GM12878 (cell line): ENCODE data around the gene AGBL5. TPM values are rescaled to one million over a fixed set of nuclear protein-coding genes. Genes with fewer than 3 reads are reported as not detected.
A peak's percentile ranks its signal among the peaks of the same experiment; 100 is the strongest.

Source experiments
- ATAC-seq: fragments of 200-7000 bp; cut with Tn5 transposase; 3 replicates; pipeline ENCODE4 v1.9.1; 2020; ENCODE audit warnings: mild to moderate bottlenecking, moderate library complexity
- Bru-seq: library from RNA; stranded (reverse); fragments of 400-500 nt; gene quantifications from one replicate; lab custom pipeline; 2021; lab: Mats Ljungman, UMichigan
- BruChase-seq, 2 experiments: library from RNA; stranded (reverse); fragments of 400-500 nt; gene quantifications; one replicate each; lab custom pipeline; 2021; lab: Mats Ljungman, UMichigan
- BruUV-seq: library from RNA; stranded (reverse); fragments of 400-500 nt; replicated peaks from 2 replicates; lab custom pipeline; 2021; lab: Mats Ljungman, UMichigan
- CTCF ChIA-PET: fragments of 300-600 bp; sonication (Branson Sonifier 250); formaldehyde crosslinking; extraction: SDS; loops from one replicate; lab custom pipeline; 2021; ENCODE audit warnings: inconsistent platforms; lab: Yijun Ruan, JAX
- POLR2A ChIA-PET: fragments of 350-600 bp; formaldehyde crosslinking; extraction: SDS; loops from one replicate; lab custom pipeline; 2021; ENCODE audit warnings: inconsistent platforms; lab: Charles Lee
- RAD21 ChIA-PET: fragments of 300-600 bp; sonication (Branson Sonifier 250); formaldehyde crosslinking; loops from one replicate; lab custom pipeline; 2023; ENCODE audit warnings: antibody characterized with exemption; ENCODE audit not compliant: unreplicated experiment; lab: Charles Lee
- SMC1A ChIA-PET: fragments of 300-600 bp; sonication (Branson Sonifier 250); formaldehyde crosslinking; loops from one replicate; lab custom pipeline; 2023; ENCODE audit not compliant: unreplicated experiment, uncharacterized antibody; lab: Charles Lee
- DNase-seq: peaks from one replicate; pipeline ENCODE4 v3.0.0-alpha.2; 2011; ENCODE audit warnings: low read depth, low spot score
- FAIRE-seq: peaks from 3 replicates; lab custom pipeline; 2011; peaks lifted over from hg19 to GRCh38; lab: Jason Lieb, UNC
- H2AFZ ChIP-seq: 2 replicates; pipeline ENCODE4 v1.6.0; 2011; ENCODE audit warnings: low read depth, low read length, control low read depth; ENCODE audit not compliant: control insufficient read depth
- H3K27ac ChIP-seq: 2 replicates; pipeline ENCODE4 v1.5.1; 2011; ENCODE audit warnings: control low read depth; ENCODE audit not compliant: control insufficient read depth, insufficient read depth
- H3K27me3 ChIP-seq, 2 experiments: replicated peaks in 1 of 2; 2 replicates each; pipeline versions ENCODE4 v1.6.0 to v1.6.1; 2011; ENCODE audit warnings: low read length in 1 of 2; ENCODE audit not compliant: control insufficient read depth in 2 of 2, insufficient read depth in 2 of 2
- H3K36me3 ChIP-seq, 2 experiments: 2 replicates each; pipeline ENCODE4 v1.5.1; 2011; ENCODE audit warnings: low read length in 1 of 2; ENCODE audit not compliant: control insufficient read depth in 2 of 2, insufficient read depth in 2 of 2
- H3K4me1 ChIP-seq: 2 replicates; pipeline ENCODE4 v1.6.1; 2011; ENCODE audit warnings: mild to moderate bottlenecking, low read length, moderate library complexity, mixed read lengths; ENCODE audit not compliant: control insufficient read depth, insufficient read depth
- H3K4me2 ChIP-seq: 2 replicates; pipeline ENCODE4 v1.6.0; 2011; ENCODE audit warnings: control low read depth; ENCODE audit not compliant: control insufficient read depth, insufficient read depth
- H3K4me3 ChIP-seq: fragments of 200-600 bp; sonication (generic); 2 replicates; pipeline ENCODE4 v1.5.1; 2016
- H3K79me2 ChIP-seq: 2 replicates; pipeline ENCODE4 v1.6.0; 2011; ENCODE audit warnings: low read length; ENCODE audit not compliant: control insufficient read depth, insufficient read depth
- H3K9ac ChIP-seq: 2 replicates; pipeline ENCODE4 v1.8.0; 2011; ENCODE audit warnings: low read length, control low read depth, mixed read lengths; ENCODE audit not compliant: control insufficient read depth, insufficient read depth
- H3K9me3 ChIP-seq: replicated peaks from 3 replicates; pipeline ENCODE4 v1.5.1; 2011; ENCODE audit warnings: mild to moderate bottlenecking, low read length; ENCODE audit not compliant: control insufficient read depth, insufficient read depth
- H4K20me1 ChIP-seq: 2 replicates; pipeline ENCODE4 v1.6.0; 2011; ENCODE audit not compliant: control insufficient read depth, insufficient read depth
- BCL11A ChIP-seq: IDR thresholded peaks from 2 replicates; pipeline ENCODE4 v1.6.1; 2011; ENCODE audit warnings: low read depth, low read length
- ESRRA ChIP-seq: IDR thresholded peaks from 2 replicates; pipeline ENCODE4 v1.6.1; 2012; ENCODE audit warnings: mild to moderate bottlenecking, low read length, improper control_type of control experiment
- GABPA ChIP-seq: IDR thresholded peaks from 2 replicates; pipeline ENCODE4 v1.6.1; 2014; ENCODE audit warnings: antibody characterized with exemption, low read depth, mild to moderate bottlenecking, inconsistent platforms
- NR2C1 ChIP-seq: fragments of 450-650 bp; IDR thresholded peaks from 2 replicates; pipeline ENCODE4 v1.6.1; 2017; ENCODE audit warnings: antibody characterized with exemption, mild to moderate bottlenecking, moderate library complexity
- RCOR1 ChIP-seq: conservative IDR thresholded peaks from 2 replicates; pipeline ENCODE4 v1.6.1; 2012; ENCODE audit warnings: low read depth, low read length, improper control_type of control experiment
- ZNF217 ChIP-seq: fragments of 450-650 bp; IDR thresholded peaks from 2 replicates; pipeline ENCODE4 v1.6.1; 2017; ENCODE audit warnings: antibody characterized with exemption, mild to moderate bottlenecking
- WGBS: methylation state at CpG from one replicate; pipeline ENCODE4 v1.1.6; 2016; ENCODE audit warnings: low lambda C conversion rate; ENCODE audit not compliant: insufficient replicate concordance, insufficient coverage; ENCODE audit errors: missing lambda C conversion rate; 5-methylcytosine and 5-hydroxymethylcytosine counted together
- in situ Hi-C: fragments of 300-500 bp; cut with MboI; formaldehyde crosslinking; loops from 9 replicates; pipeline ENCODE4 v1.14.3; 2018; ENCODE audit warnings: mixed read lengths
- intact Hi-C: fragments of 100-400 bp; cut with micrococcal nuclease; formaldehyde crosslinking; loops from one replicate; pipeline ENCODE4 v1.14.2; 2022; ENCODE audit not compliant: unreplicated experiment
- long read RNA-seq, 2 experiments: library from polyadenylated mRNA; unstranded; transcript quantifications; one replicate each; pipeline ENCODE4 v2.0.0, GENCODE V29; 2019 to 2020
- polyA minus RNA-seq, 3 experiments: library from RNA; depleted of rRNA, polyadenylated mRNA; stranded (reverse); fragments of >200 nt; gene quantifications; 2 replicates each; pipeline ENCODE4 v1.2.3, GENCODE V29; 2011
- polyA plus RNA-seq, 11 experiments: library from polyadenylated mRNA; depleted of rRNA in 4 of 11; unstranded in 6 of 11; stranded (reverse) in 5 of 11; fragments of >200 nt; fragmentation: Nextera tagmentation in 4 of 11; fragmentation: Illumina TruSeq in 1 of 11; extraction: Ambion mirVana in 4 of 11; extraction: Trizol in 1 of 11; gene quantifications; 1 replicate in 1 of 11; 2 replicates in 10 of 11; pipeline versions ENCODE4 v1.2.1 to v1.2.3, GENCODE V29; 2011 to 2016; ENCODE audit warnings: inconsistent platforms in 2 of 11, missing spikeins in 2 of 11, low read depth in 1 of 11
- total RNA-seq, 4 experiments: library from RNA; depleted of rRNA in 3 of 4; stranded (reverse); fragments of >200 nt in 3 of 4; fragmentation: Illumina TruSeq in 1 of 4; extraction: Trizol in 1 of 4; gene quantifications; 2 replicates each; pipeline versions ENCODE4 v1.2.1 to v1.2.3, GENCODE V29; 2013 to 2021
- TF ChIP-seq, protein P1 (sequence below): IDR thresholded peaks from 2 replicates; pipeline ENCODE4 v1.6.1; 2012; ENCODE audit warnings: low read depth, low read length, improper control_type of control experiment
- TF ChIP-seq, protein P2 (sequence below): fragments of 450-650 bp; IDR thresholded peaks from 2 replicates; pipeline ENCODE4 v1.6.1; 2018; ENCODE audit warnings: mild to moderate bottlenecking, low read depth, moderate library complexity; ENCODE audit not compliant: partially characterized antibody

The AGBL5 gene, protein sequence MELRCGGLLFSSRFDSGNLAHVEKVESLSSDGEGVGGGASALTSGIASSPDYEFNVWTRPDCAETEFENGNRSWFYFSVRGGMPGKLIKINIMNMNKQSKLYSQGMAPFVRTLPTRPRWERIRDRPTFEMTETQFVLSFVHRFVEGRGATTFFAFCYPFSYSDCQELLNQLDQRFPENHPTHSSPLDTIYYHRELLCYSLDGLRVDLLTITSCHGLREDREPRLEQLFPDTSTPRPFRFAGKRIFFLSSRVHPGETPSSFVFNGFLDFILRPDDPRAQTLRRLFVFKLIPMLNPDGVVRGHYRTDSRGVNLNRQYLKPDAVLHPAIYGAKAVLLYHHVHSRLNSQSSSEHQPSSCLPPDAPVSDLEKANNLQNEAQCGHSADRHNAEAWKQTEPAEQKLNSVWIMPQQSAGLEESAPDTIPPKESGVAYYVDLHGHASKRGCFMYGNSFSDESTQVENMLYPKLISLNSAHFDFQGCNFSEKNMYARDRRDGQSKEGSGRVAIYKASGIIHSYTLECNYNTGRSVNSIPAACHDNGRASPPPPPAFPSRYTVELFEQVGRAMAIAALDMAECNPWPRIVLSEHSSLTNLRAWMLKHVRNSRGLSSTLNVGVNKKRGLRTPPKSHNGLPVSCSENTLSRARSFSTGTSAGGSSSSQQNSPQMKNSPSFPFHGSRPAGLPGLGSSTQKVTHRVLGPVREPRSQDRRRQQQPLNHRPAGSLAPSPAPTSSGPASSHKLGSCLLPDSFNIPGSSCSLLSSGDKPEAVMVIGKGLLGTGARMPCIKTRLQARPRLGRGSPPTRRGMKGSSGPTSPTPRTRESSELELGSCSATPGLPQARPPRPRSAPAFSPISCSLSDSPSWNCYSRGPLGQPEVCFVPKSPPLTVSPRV
- 17.2 and 18.0 TPM in 2 replicates for total RNA-seq (2013; cell fraction: nucleolus; rRNA removed)
- total RNA-seq (2014; rRNA removed) (15.2 and 15.4 TPM in 2 replicates), total RNA-seq (2014; rRNA removed; fragmentation: Illumina TruSeq; extraction: Trizol) (14.0 and 14.1 TPM in 2 replicates), total RNA-seq (2021) (19.5 and 23.7 TPM in 2 replicates), polyA plus RNA-seq (2011; rRNA removed) (24.9 and 28.5 TPM in 2 replicates), polyA plus RNA-seq (2014; fragmentation: Illumina TruSeq; extraction: Trizol) (20.7 and 23.9 TPM in 2 replicates), polyA plus RNA-seq (2014; fragmentation: Nextera tagmentation; extraction: Ambion mirVana) (1 to 10 TPM; 1.9 to 3.2 TPM), polyA plus RNA-seq (2014; rRNA removed) (13.9 and 18.5 TPM in 2 replicates), polyA plus RNA-seq (2016; fragmentation: Nextera tagmentation; extraction: Ambion mirVana) (10 to 100 TPM; 26.0 TPM), polyA minus RNA-seq (2011; rRNA and poly(A)+ RNA removed) (24.9 and 43.0 TPM in 2 replicates), Bru-seq, nascent RNA (percentile 56 among the genes with signal in this experiment), BruChase-seq, experiment 1, labeled RNA remaining after a 6-hour chase (percentile 59 among the genes with signal in this experiment), BruChase-seq, experiment 2, labeled RNA remaining after a 2-hour chase (percentile 54 among the genes with signal in this experiment)
- 9.1 TPM for polyA plus RNA-seq (2011; ENCODE audit: low read depth)
- 35.3 and 36.2 TPM in 2 replicates for polyA plus RNA-seq (2011; cell fraction: cytosol; rRNA removed)
- polyA plus RNA-seq (2011; cell fraction: nucleus; rRNA removed): 31.1 and 32.2 TPM in 2 replicates
- polyA plus RNA-seq (2012): 14.8 and 15.1 TPM in 2 replicates
- polyA minus RNA-seq (2011; cell fraction: cytosol; rRNA and poly(A)+ RNA removed): 11.8 and 14.3 TPM in 2 replicates
- 15.0 and 17.7 TPM in 2 replicates for polyA minus RNA-seq (2011; cell fraction: nucleus; rRNA and poly(A)+ RNA removed)
- long read RNA-seq, experiment 1, transcript AGBL5-201 (11 exons, 2,382 nt): major isoform, 10 of 15 reads
- long read RNA-seq, experiment 1, partial matches to known transcripts: 0 of 15 reads
- long read RNA-seq, experiment 1, other reads (novel, unspliced or antisense): 3 of 15 reads
- long read RNA-seq, experiment 2, partial matches to known transcripts: 8 of 30 reads
- long read RNA-seq, experiment 2, other reads (novel, unspliced or antisense): 22 of 30 reads

DNA sequence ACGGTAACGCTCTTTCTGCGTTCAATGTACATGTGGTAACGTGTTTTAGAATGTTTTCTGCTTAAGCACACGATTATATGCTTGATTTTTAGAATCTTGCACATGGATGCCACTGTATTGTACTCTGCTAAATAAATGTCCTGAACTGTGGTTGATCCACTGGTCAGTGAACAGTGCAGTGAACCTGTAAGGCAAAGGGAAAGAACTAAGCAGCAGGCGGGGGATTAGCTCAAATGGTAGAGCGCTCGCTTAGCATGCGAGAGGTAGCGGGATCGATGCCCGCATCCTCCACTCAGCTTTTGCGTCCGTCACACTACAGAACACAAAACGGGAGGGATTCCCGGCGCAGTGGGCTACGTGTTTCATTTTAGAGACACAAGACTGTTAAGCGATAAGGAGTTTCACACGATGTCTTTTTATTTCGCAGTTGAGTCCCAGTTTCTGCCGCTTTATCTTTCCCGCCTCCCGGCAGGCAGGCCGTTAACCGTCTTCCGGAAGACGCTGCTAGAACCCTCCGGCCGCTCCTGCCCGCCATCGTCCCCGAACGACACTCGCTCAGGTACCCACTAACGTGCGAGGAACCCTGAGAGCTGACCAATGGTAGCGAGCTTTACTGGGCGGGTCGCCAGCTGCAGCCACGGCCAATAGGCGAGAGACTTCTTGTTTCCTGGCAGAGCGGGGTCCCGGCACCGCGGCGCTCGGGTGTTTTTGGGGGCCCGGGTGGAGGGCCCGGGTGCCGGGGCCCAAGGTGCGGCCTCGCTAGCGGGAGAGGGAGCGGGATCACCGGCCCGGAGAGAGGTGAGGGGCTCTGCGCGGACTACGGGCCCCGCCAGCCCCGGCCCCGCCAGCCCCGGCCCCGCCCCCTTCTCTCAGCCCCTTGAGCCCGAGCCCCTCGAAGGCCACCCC, at the start of gene AGBL5:
TSS of gene AGBL5 (plus strand) at position 673 of the 906 bp plus-strand sequence. CDS start 1,291 bp downstream, outside the sequence.
- peak within 1 kb of the TSS; percentile 99 for H3K4me3 ChIP-seq
- peak within 1 kb of the TSS; percentile 87 for H3K9ac ChIP-seq
- no peak for FAIRE-seq
- peak within 1 kb of the TSS; percentile 89 for H2AFZ ChIP-seq
- CTCF ChIA-PET: interaction anchor here (1.0 to 3.5 kb wide), 19 partner anchors 11 to 158 kb away, joined by 3 to 28 read pairs (median 5); partner anchors contain the start of genes KHK, OST4, PREB and TMEM214
- H3K79me2 ChIP-seq: 0 out of 2 replicates have a peak, but pooled peaks cover 1% of the 10 kb centered on the region
- H3K4me1 ChIP-seq: peaks cover 9% of the 10 kb centered on the region
- RAD21 ChIA-PET: interaction anchor here (0.8 to 3.4 kb wide), 18 partner anchors 10 to 161 kb away, joined by 3 to 31 read pairs (median 4); partner anchors contain the start of genes KHK, OST4, PREB and SLC5A6
- in situ Hi-C loops (no loop called here), intact Hi-C loops (loop anchor here (1.0 to 5.0 kb wide), 4 partner anchors 19 to 264 kb away; partner anchors contain the start of genes CENPA, KHK, OST4 and TMEM214)
- peak; percentile 84 for ATAC-seq
- peak within 1 kb of the TSS; percentile 89 for H3K4me2 ChIP-seq
- POLR2A ChIA-PET: interaction anchor here (0.8 to 8.9 kb wide), 12 partner anchors 8 to 161 kb away, joined by 3 to 139 read pairs (median 10); partner anchors contain the start of genes ATRAID, KHK, OST4 and SLC5A6
- no TSS peak for BruUV-seq
- H4K20me1 ChIP-seq: no peaks in the 10 kb centered on the region
- H3K9me3 ChIP-seq: no peaks in the 10 kb centered on the region
- WGBS: 1% methylated on average over 57 of the region's 67 CpGs
- no peaks in the 10 kb centered on the region for H3K27me3 ChIP-seq
- peaks cover 3 to 16% of the 10 kb centered on the region in 2 experiments for H3K36me3 ChIP-seq
- DNase-seq: peak; percentile 97
- SMC1A ChIA-PET: interaction anchor here (0.8 to 3.1 kb wide), 16 partner anchors 8 to 328 kb away, joined by 3 to 33 read pairs (median 4); partner anchors contain the start of genes KHK, OST4 and TMEM214
- peak within 1 kb of the TSS; percentile 82 for H3K27ac ChIP-seq
- TF ChIP-seq, protein P1, sequence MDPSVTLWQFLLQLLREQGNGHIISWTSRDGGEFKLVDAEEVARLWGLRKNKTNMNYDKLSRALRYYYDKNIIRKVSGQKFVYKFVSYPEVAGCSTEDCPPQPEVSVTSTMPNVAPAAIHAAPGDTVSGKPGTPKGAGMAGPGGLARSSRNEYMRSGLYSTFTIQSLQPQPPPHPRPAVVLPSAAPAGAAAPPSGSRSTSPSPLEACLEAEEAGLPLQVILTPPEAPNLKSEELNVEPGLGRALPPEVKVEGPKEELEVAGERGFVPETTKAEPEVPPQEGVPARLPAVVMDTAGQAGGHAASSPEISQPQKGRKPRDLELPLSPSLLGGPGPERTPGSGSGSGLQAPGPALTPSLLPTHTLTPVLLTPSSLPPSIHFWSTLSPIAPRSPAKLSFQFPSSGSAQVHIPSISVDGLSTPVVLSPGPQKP: peak; percentile 79; the same call in 1 of the 2 replicates
- peak; percentile 25; the same call in 1 of the 2 replicates for TF ChIP-seq GABPA
- TF ChIP-seq RCOR1: no peak
- TF ChIP-seq ESRRA: 0 out of 2 replicates have a peak, but pooled peaks have one; percentile 33
- TF ChIP-seq ZNF217: no peak
- TF ChIP-seq, protein P2, sequence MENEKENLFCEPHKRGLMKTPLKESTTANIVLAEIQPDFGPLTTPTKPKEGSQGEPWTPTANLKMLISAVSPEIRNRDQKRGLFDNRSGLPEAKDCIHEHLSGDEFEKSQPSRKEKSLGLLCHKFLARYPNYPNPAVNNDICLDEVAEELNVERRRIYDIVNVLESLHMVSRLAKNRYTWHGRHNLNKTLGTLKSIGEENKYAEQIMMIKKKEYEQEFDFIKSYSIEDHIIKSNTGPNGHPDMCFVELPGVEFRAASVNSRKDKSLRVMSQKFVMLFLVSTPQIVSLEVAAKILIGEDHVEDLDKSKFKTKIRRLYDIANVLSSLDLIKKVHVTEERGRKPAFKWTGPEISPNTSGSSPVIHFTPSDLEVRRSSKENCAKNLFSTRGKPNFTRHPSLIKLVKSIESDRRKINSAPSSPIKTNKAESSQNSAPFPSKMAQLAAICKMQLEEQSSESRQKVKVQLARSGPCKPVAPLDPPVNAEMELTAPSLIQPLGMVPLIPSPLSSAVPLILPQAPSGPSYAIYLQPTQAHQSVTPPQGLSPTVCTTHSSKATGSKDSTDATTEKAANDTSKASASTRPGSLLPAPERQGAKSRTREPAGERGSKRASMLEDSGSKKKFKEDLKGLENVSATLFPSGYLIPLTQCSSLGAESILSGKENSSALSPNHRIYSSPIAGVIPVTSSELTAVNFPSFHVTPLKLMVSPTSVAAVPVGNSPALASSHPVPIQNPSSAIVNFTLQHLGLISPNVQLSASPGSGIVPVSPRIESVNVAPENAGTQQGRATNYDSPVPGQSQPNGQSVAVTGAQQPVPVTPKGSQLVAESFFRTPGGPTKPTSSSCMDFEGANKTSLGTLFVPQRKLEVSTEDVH: peak; percentile 74
- no peak for TF ChIP-seq BCL11A
- TF ChIP-seq NR2C1: no peak
